Transverse colon (tissue), 4 donors: ENCODE data around the gene INPPL1. TPM values are rescaled to one million over a fixed set of nuclear protein-coding genes. Genes with fewer than 3 reads are reported as not detected.

Source experiments
- DNase-seq: peaks from one replicate; pipeline ENCODE4 v3.0.0-alpha.2; 2019
- H3K27ac ChIP-seq, 4 donors: fragments of 200-600 bp; sonication (generic); 2 replicates each; pipeline ENCODE4 v1.5.1; 2016 to 2018; ENCODE audit warnings: inconsistent platforms in 4 of 4
- H3K27me3 ChIP-seq: fragments of 200-600 bp; sonication (generic); 2 replicates; pipeline ENCODE4 v1.5.1; 2017; ENCODE audit warnings: inconsistent platforms
- H3K36me3 ChIP-seq, 4 donors: fragments of 200-600 bp; sonication (generic); 2 replicates each; pipeline ENCODE4 v1.5.1; 2017 to 2019; ENCODE audit warnings: inconsistent platforms in 4 of 4
- H3K4me1 ChIP-seq, 4 donors: fragments of 200-600 bp; sonication (generic); 2 replicates each; pipeline ENCODE4 v1.5.1; 2017 to 2020; ENCODE audit warnings: inconsistent platforms in 4 of 4
- H3K4me3 ChIP-seq, 4 donors: fragments of 200-600 bp; sonication (generic); 1 replicate in 1 of 4; 2 replicates in 3 of 4; pipeline versions ENCODE4 v1.5.1 to v1.6.1; 2017 to 2019; ENCODE audit warnings: inconsistent platforms in 4 of 4
- H3K9me3 ChIP-seq, 2 donors: fragments of 200-600 bp; sonication (generic); 2 replicates each; pipeline ENCODE4 v1.5.1; 2017 to 2019; ENCODE audit warnings: inconsistent platforms in 2 of 2
- CTCF ChIP-seq, 5 experiments: fragments of 200-600 bp in 3 of 5; fragments of 450-650 bp in 2 of 5; sonication (generic) in 3 of 5; IDR thresholded peaks; 1 replicate in 2 of 5; 2 replicates in 3 of 5; pipeline ENCODE4 v1.5.1; 2016 to 2017; ENCODE audit warnings: antibody characterized with exemption in 5 of 5, inconsistent platforms in 3 of 5, mild to moderate bottlenecking in 2 of 5, moderate library complexity in 1 of 5
- EP300 ChIP-seq: sonication (generic); formaldehyde crosslinking; IDR thresholded peaks from one replicate; pipeline ENCODE4 v1.6.1; 2017; ENCODE audit warnings: antibody characterized with exemption, low read depth
- POLR2A ChIP-seq: fragments of 450-650 bp; IDR thresholded peaks from one replicate; pipeline ENCODE4 v1.6.1; 2016; ENCODE audit warnings: antibody characterized with exemption, mild to moderate bottlenecking, moderate library complexity
- POLR2AphosphoS5 ChIP-seq, 3 donors: sonication (generic); formaldehyde crosslinking; IDR thresholded peaks; one replicate each; pipeline ENCODE4 v1.6.1; 2016; ENCODE audit warnings: antibody characterized with exemption in 3 of 3
- WGBS, 2 donors: methylation state at CpG; one replicate each; pipeline ENCODE4 v1.1.5; 2018; ENCODE audit warnings: low coverage in 1 of 2; 5-methylcytosine and 5-hydroxymethylcytosine counted together
- in situ Hi-C, 4 donors: fragments of 200-750 bp; cut with MboI; loops; one replicate each; pipeline versions ENCODE4 v1.15.0 to v1.15.1; 2017; ENCODE audit warnings: low sequenced_read_pairs in 3 of 4, low pct_ligation_motif_present in 1 of 4, low pct_unique_long_range_greater_than_20kb in 1 of 4
- intact Hi-C: fragments of 100-400 bp; cut with DNase I; formaldehyde crosslinking; loops from one replicate; pipeline ENCODE4 v1.15.1; 2023; ENCODE audit warnings: low total_unique reads
- total RNA-seq, 4 donors: library from RNA; depleted of rRNA; stranded (reverse); fragments of >200 nt; gene quantifications; one replicate each; pipeline ENCODE4 v1.1.0, GENCODE V29; 2016

INPPL1 gene
- total RNA-seq, 4 donors from 2014 or later, result 92.8 to 388 (median 157) TPM

DNA sequence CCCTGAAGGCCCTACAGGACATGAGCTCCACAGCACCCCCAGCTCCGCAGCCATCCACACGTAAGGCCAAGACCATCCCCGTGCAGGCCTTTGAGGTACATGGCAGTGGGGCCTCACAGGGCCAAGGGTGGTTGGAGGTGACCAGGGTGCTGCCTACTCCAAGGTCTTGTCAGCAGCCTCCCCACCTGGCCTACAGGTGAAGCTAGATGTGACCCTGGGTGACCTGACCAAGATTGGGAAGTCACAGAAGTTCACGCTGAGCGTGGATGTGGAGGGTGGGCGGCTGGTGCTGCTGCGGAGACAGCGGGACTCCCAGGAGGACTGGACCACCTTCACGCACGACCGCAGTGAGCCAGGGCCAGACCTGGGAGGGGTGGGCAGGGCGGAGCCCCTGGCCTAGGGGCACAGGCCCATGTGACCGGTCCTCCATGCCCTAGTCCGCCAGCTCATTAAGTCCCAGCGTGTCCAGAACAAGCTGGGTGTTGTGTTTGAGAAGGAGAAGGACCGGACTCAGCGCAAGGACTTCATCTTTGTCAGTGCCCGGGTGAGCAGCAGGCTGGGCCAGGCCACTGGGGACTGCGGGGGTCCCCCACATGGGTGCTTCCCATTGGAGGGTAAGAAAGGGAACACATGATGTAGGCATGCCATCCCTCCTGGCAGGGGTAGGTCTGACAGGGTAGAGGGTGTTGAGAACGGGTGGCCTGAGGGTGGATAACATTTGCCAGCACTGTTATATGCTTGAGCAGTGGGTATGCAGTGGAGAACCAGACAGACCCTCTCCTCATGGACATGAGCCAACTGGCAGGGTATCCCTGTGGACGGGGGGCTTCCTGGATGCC is 5.6 kb downstream of the INPPL1 start:
- H3K27me3 ChIP-seq, result no peaks in the 10 kb centered on the region
- intact Hi-C loops (no loop called here), in situ Hi-C loops (no loop called here)
- no peaks in the 10 kb centered on the region for H3K9me3 ChIP-seq
- peaks cover 0 to 17% (median 13%) of the 10 kb centered on the region in 4 donors for H3K4me1 ChIP-seq
- DNase-seq, result no peak
- WGBS, 2 donors, result 92% methylated on average over 21 of the region's 21 CpGs; no CpG with 5 or more reads in 1 of the 2 donors
- TF ChIP-seq EP300, result no peak
- no peak for TF ChIP-seq POLR2A
- TF ChIP-seq CTCF (IDR thresholded peaks at IDR 0.05), result no peak
- TF ChIP-seq POLR2AphosphoS5 (IDR thresholded peaks at IDR 0.05), result no peak
- peaks cover 0 to 58% (median 11%) of the 10 kb centered on the region in 4 donors for H3K36me3 ChIP-seq
- no peak overlapping the region for H3K27ac ChIP-seq
- no peak overlapping the region for H3K4me3 ChIP-seq

DNA sequence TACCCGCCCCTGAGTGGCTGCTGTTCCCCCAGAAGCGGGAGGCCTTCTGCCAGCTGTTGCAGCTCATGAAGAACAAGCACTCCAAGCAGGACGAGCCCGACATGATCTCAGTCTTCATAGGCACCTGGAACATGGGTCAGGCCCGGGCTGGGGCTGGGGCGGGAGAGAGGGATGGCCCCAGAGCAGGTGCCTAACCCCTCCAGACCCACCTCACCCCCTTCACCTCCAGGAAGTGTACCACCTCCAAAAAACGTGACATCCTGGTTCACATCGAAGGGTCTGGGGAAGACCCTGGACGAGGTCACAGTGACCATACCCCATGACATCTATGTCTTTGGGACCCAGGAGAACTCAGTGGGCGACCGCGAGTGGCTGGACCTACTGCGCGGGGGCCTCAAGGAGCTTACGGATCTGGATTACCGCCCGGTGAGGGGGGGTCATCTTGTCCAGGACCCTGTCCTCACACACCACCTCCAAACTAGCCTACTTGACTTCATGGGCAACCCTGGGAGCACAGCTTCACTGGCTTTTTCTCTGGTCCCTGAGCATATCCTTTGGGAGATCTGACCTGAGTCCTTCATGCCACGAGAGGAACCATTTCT is 6.3 kb downstream of the INPPL1 start:
- DNase-seq, result no peak
- Histone ChIP-seq H3K4me1 (peaks cover 0 to 13% (median 9%) of the 10 kb centered on the region in 4 donors), H3K36me3 (peaks cover 0 to 62% (median 16%) of the 10 kb centered on the region in 4 donors), H3K4me3 (no peak overlapping the region), H3K9me3 (no peaks in the 10 kb centered on the region), H3K27ac (no peak overlapping the region), H3K27me3 (no peaks in the 10 kb centered on the region)
- in situ Hi-C loops (no loop called here), intact Hi-C loops (no loop called here)
- no peak for TF ChIP-seq CTCF (IDR thresholded peaks at IDR 0.05)
- TF ChIP-seq POLR2A, result no peak
- TF ChIP-seq POLR2AphosphoS5 (IDR thresholded peaks at IDR 0.05), result no peak
- TF ChIP-seq EP300, result no peak
- WGBS, 2 donors, result 83% methylated on average over 17 of the region's 18 CpGs; no CpG with 5 or more reads in 1 of the 2 donors

- WGBS, 2 donors, result 84% methylated on average over 9 of the region's 9 CpGs; no CpG with 5 or more reads in 1 of the 2 donors
- in situ Hi-C loops, result no loop called here
- no peak for DNase-seq
Measured at GRCh38 chr11:72231396-72232259, 7.1 kb downstream of the INPPL1 start.

More at GRCh38 chr11:72231396-72232259, 7.1 kb downstream of the INPPL1 start:
- no peak overlapping the region for H3K4me3 ChIP-seq
- intact Hi-C loops, result no loop called here
- peaks cover 0 to 62% (median 16%) of the 10 kb centered on the region in 4 donors for H3K36me3 ChIP-seq
- no peaks in the 10 kb centered on the region for H3K27me3 ChIP-seq
- no peaks in the 10 kb centered on the region for H3K9me3 ChIP-seq
- peaks cover 0 to 10% (median 6%) of the 10 kb centered on the region in 4 donors for H3K4me1 ChIP-seq
- no peak overlapping the region for H3K27ac ChIP-seq
- TF ChIP-seq POLR2AphosphoS5 (IDR thresholded peaks at IDR 0.05) (no peak), EP300 (no peak), CTCF (IDR thresholded peaks at IDR 0.05) (no peak), POLR2A (no peak)
